Mesodermal cell (in vitro differentiated cells): ENCODE data around the gene MACF1.
"Not testable (repeated sequence)": the region's sequence is repeated elsewhere in the genome, so short reads cannot be mapped to it uniquely, and the experiment has no call there.

Source experiments
- H3K27ac ChIP-seq: 2 replicates; pipeline ENCODE4 v1.7.0; 2013; ENCODE audit warnings: mild to moderate bottlenecking, low read depth, low read length, moderate library complexity; ENCODE audit not compliant: severe bottlenecking
- H3K36me3 ChIP-seq: 2 replicates; pipeline ENCODE4 v1.7.1; 2013; ENCODE audit warnings: mild to moderate bottlenecking, low read length, moderate library complexity; ENCODE audit not compliant: control insufficient read depth, insufficient read depth
- H3K4me1 ChIP-seq: one replicate; pipeline ENCODE4 v1.7.1; 2013; ENCODE audit warnings: mild to moderate bottlenecking, low read length; ENCODE audit not compliant: insufficient read depth, control insufficient read depth, poor library complexity, severe bottlenecking
- H3K4me3 ChIP-seq: 2 replicates; pipeline ENCODE4 v1.7.0; 2013; ENCODE audit warnings: low read length, control low read depth, mild to moderate bottlenecking; ENCODE audit not compliant: insufficient read depth, poor library complexity, severe bottlenecking; ENCODE audit errors: extremely low read depth
- H3K9me3 ChIP-seq: 2 replicates; pipeline ENCODE4 v1.7.1; 2013; ENCODE audit warnings: mild to moderate bottlenecking, low read length, moderate library complexity; ENCODE audit not compliant: control insufficient read depth
- WGBS, 2 experiments: methylation state at CpG; one replicate each; pipeline ENCODE4 v1.1.5; 2013; ENCODE audit warnings: missing lambda C conversion rate in 2 of 2; ENCODE audit not compliant: insufficient coverage in 2 of 2; 5-methylcytosine and 5-hydroxymethylcytosine counted together

Gene MACF1

DNA sequence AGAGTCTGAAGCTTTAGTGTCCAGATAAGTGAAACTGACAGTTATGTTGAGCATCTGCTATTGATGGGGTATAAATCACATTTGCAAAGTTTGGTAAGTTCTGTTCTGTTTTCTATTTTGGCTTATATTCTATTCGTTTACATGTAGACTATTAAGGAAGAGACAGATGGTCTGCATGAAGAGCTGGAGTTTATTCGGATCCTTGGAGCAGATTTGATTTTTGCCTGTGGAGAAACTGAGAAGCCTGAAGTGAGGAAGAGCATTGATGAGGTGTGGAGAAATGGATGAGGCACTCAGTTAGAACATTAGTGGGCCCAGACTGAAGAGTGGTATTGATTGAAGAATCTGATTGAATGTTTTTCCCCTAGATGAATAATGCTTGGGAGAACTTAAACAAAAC lies 236.4 kb downstream of the MACF1 start:
- WGBS, 2 experiments: 91 to 100% methylated on average over 2 of the region's 2 CpGs
- no peak overlapping the region for H3K27ac ChIP-seq
- H3K4me1 ChIP-seq: no peaks in the 10 kb centered on the region
- no peaks in the 10 kb centered on the region for H3K9me3 ChIP-seq
- no peak overlapping the region for H3K4me3 ChIP-seq
- peaks cover 99% of the 10 kb centered on the region for H3K36me3 ChIP-seq

DNA sequence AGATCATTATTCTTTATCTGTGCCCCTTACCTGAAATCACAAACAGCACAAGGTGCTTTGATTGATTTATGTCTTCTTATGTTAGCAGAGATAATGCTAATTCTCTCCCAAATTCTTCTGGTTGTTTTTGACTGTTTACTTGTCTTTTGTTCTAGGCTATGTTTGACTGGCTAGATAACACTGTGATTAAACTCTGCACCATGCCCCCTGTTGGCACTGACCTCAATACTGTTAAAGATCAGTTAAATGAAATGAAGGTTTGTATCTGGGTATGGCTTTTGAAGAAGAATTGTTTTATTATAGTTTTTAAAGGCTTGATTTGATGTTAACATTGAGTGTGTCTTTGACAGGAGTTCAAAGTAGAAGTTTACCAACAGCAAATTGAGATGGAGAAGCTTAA lies 237.3 kb downstream of the MACF1 start:
- Histone ChIP-seq H3K27ac (no peak overlapping the region), H3K9me3 (no peaks in the 10 kb centered on the region), H3K36me3 (peaks cover 97% of the 10 kb centered on the region), H3K4me3 (no peak overlapping the region), H3K4me1 (no peaks in the 10 kb centered on the region)

DNA sequence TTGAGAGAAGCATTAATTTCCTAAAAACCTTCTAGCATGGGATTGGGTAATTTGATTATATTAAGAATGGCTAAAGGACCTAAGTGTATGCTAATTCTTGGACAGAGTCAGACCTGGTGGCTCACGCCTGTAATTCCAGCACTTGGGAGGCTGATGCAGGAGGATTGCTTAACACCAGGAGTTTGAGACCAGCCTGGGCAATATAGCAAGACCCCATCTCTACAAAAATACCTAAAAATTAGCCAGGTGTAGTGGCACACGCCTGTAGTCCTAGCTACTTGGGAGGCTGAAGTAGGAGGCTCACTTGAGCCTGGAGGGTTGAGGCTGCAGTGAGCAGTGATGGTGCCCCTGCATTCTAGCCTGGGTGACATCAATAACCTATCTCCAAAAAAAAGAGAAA lies 241.1 kb downstream of the MACF1 start:
- H3K4me3 ChIP-seq: no peak overlapping the region
- peaks cover 97% of the 10 kb centered on the region for H3K36me3 ChIP-seq
- no peak overlapping the region for H3K27ac ChIP-seq
- 71% methylated on average over 1 of the region's 2 CpGs; no CpG with 5 or more reads in 1 of the 2 experiments for WGBS, 2 experiments
- H3K4me1 ChIP-seq: no peaks in the 10 kb centered on the region
- H3K9me3 ChIP-seq: no peaks in the 10 kb centered on the region

DNA sequence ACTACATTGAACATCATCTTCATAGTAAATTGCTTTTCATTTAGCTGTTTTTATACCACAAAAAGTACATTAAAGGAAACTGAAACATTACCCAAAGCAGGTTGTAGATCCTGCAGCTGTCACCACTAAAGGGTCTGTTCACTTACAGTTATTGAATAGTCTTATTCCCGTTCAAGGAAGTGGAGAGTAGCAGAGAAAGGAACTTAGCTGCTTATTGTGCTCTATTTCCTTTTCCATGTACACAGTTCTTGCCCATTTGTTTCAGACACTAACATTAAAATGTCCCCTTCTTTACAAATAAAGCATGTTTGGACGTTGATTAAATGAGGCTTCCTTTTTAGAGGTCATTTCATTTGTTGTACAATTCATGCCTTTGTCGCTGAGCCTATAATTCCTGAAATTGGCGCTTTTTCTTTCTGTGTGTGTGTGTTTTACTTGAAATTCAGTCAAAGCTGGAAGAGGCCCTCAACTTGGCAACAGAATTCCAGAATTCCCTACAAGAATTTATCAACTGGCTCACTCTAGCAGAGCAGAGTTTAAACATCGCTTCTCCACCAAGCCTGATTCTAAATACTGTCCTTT lies 242.6 kb downstream of the MACF1 start:
- peaks cover 97% of the 10 kb centered on the region for H3K36me3 ChIP-seq
- H3K4me1 ChIP-seq: no peaks in the 10 kb centered on the region
- H3K9me3 ChIP-seq: no peaks in the 10 kb centered on the region
- no peak overlapping the region for H3K4me3 ChIP-seq
- H3K27ac ChIP-seq: no peak overlapping the region
- 93 to 100% methylated on average over 2 to 3 of the region's 5 CpGs for WGBS, 2 experiments

DNA sequence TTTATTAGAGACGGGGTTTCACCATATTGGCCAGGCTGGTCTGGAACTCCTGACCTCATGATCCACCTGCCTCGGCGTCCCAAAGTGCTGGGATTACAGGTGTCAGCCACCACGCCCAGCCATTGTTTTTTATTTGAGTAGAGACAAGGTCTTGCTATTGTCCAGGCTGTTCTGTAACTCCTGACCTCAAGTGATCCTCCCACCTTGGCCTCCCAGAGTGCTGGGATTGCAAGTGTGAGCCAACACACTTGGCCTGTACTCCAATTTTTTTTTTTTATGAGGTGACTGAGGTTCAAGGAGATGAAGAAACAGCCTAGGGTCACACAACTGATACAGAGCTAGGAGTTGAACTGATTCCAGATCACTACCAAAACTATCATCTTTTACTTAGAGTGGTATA lies 245.5 kb downstream of the MACF1 start:
- H3K27ac ChIP-seq, H3K4me3 ChIP-seq, H3K4me1 ChIP-seq, H3K9me3 ChIP-seq: not testable (repeated sequence)
- H3K36me3 ChIP-seq: peaks cover 96% of the 10 kb centered on the region
- WGBS, 2 experiments: 92 to 93% methylated on average over 2 to 3 of the region's 4 CpGs

DNA sequence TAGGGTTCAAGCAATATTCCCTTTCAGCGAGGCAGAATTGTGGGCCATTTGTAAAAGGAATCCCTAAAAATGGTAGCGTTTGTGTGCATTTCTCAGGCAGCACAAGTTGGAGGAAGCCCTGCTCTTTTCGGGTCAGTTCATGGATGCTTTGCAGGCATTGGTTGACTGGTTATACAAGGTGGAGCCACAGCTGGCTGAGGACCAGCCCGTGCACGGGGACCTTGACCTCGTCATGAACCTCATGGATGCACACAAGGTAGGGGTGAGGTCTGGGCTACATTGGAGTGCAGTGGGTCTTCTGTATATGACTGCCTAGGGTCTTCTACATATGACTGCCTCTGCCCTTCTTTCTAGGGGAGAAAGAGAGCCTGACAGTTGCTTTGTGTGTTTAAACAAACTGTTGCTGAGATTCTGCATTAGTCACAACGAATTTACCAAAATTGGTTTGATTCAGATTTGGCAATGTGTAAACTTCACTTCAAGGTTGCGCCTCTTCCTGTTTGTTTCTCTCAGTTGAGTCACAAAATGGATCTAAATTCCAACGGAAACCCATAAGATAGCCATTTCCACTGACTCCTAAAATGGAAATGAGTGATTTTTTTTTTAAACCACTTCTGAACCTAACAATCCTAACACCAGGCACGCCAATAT lies 246.6 kb downstream of the MACF1 start:
- peak overlapping the region; percentile 2 for H3K27ac ChIP-seq
- no peak overlapping the region for H3K4me3 ChIP-seq
- 88% methylated on average over 6 to 8 of the region's 10 CpGs for WGBS, 2 experiments
- H3K36me3 ChIP-seq: peaks cover 96% of the 10 kb centered on the region
- H3K9me3 ChIP-seq: no peaks in the 10 kb centered on the region
- H3K4me1 ChIP-seq: no peaks in the 10 kb centered on the region

DNA sequence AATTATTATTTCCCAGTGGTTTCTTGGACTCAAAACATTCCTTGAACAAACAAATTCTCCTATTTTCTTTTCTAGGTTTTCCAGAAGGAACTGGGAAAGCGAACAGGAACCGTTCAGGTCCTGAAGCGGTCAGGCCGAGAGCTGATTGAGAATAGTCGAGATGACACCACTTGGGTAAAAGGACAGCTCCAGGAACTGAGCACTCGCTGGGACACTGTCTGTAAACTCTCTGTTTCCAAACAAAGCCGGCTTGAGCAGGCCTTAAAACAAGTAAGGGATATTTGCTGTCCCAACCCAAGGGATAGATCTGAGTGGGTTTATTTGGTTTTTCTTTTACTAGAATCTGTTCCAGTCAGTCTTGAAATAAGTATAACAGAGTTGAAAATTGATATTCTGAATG lies 247.6 kb downstream of the MACF1 start:
- no peaks in the 10 kb centered on the region for H3K4me1 ChIP-seq
- no peaks in the 10 kb centered on the region for H3K9me3 ChIP-seq
- 97 to 100% methylated on average over 3 to 7 of the region's 7 CpGs for WGBS, 2 experiments
- peaks cover 98% of the 10 kb centered on the region for H3K36me3 ChIP-seq
- no peak overlapping the region for H3K27ac ChIP-seq
- no peak overlapping the region for H3K4me3 ChIP-seq

DNA sequence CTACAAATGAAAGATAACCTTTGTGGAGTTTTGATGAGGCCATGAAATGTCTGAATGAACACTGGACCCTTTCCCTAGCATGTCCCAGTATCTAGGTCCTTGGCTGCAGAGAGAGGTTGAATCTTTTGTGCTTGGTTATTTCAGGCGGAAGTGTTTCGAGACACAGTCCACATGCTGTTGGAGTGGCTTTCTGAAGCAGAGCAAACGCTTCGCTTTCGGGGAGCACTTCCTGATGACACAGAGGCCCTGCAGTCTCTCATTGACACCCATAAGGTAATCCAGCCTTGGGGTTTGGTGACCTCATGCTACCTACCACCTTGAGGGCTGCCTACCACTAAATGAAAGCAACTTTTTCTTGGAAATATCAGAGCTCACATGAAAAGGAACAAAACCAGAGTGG lies 248.0 kb downstream of the MACF1 start:
- Histone ChIP-seq H3K4me3 (no peak overlapping the region), H3K36me3 (peaks cover 98% of the 10 kb centered on the region), H3K9me3 (no peaks in the 10 kb centered on the region), H3K27ac (no peak overlapping the region), H3K4me1 (no peaks in the 10 kb centered on the region)
- WGBS, 2 experiments: 92 to 100% methylated on average over 2 to 5 of the region's 5 CpGs

DNA sequence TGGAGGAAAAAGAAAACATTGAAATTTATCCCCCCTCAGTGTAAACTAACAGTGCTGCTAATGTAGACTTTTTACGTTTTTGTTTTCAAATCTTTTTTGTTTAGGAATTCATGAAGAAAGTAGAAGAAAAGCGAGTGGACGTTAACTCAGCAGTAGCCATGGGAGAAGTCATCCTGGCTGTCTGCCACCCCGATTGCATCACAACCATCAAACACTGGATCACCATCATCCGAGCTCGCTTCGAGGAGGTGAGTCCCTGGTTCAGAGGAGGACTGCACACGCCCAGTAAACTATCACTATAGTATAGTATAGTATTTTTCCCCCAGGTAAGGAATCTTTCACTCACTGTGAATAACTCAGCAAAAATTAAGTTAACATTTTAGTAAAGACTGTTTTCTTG lies 249.1 kb downstream of the MACF1 start:
- Histone ChIP-seq H3K4me1 (no peaks in the 10 kb centered on the region), H3K36me3 (peaks cover 98% of the 10 kb centered on the region), H3K4me3 (no peak overlapping the region), H3K27ac (no peak overlapping the region), H3K9me3 (no peaks in the 10 kb centered on the region)
- 76 to 95% methylated on average over 3 of the region's 8 CpGs for WGBS, 2 experiments

DNA sequence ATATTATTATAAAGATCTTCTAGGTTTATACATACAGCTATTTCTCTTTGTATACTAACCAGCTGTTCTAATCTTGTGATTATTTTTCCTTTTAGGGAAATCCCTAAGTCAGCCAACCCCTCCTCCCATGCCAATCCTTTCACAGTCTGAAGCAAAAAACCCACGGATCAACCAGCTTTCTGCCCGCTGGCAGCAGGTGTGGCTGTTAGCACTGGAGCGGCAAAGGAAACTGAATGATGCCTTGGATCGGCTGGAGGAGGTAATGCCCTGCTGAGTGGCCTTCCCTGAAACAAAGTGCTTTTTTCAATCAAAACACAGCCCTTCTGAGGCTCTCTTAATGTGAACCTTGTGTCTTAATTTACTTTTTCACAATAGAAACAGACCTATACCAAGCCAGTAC lies 254.5 kb downstream of the MACF1 start:
- no peaks in the 10 kb centered on the region for H3K4me1 ChIP-seq
- WGBS, 2 experiments: 96 to 100% methylated on average over 4 of the region's 4 CpGs
- no peaks in the 10 kb centered on the region for H3K9me3 ChIP-seq
- H3K36me3 ChIP-seq: peaks cover 100% of the 10 kb centered on the region
- H3K4me3 ChIP-seq: no peak overlapping the region
- no peak overlapping the region for H3K27ac ChIP-seq

DNA sequence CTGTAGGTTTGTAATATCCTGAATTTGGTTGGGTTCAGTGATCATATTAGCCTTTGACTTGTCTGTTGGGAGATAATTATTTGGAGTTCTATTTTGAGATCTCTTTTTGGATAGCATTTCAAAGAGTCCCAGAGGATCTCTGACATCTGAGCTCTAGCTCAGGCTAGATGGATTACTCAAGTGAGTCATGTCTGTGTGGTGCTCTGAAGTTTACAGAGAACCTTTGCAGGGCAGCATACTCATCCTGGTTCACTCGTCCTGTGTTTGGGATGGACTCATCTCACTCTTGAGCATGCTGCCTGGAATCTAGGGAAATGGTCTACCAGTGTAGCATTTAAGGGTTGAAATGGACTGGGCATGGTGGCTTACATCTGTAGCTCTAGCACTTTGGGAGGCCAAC lies 257.6 kb downstream of the MACF1 start:
- no peak overlapping the region for H3K4me3 ChIP-seq
- H3K4me1 ChIP-seq: no peaks in the 10 kb centered on the region
- H3K27ac ChIP-seq: no peak overlapping the region
- H3K9me3 ChIP-seq: no peaks in the 10 kb centered on the region
- WGBS, 2 experiments: 86 to 100% methylated on average over 1 of the region's 1 CpG
- H3K36me3 ChIP-seq: peaks cover 98% of the 10 kb centered on the region
